D721Med (cell line): Measurements from ENCODE around the gene MYH15.

Experiments used
- DNase-seq: peaks from one replicate; pipeline ENCODE4 v3.0.0; 2011; ENCODE audit warnings: low spot score; ENCODE audit not compliant: insufficient read length
- FAIRE-seq: peaks from 2 replicates; lab custom pipeline; 2011; peaks lifted over from hg19 to GRCh38; lab: Jason Lieb, UNC
- CTCF ChIP-seq: IDR thresholded peaks from 2 replicates; pipeline ENCODE4 v1.5.1; 2012; ENCODE audit warnings: mild to moderate bottlenecking, control low read depth; ENCODE audit not compliant: insufficient read depth; ENCODE audit errors: missing control alignments

MYH15 gene

GRCh38 chr3:108548304-108548703 lies 37.9 kb upstream of the MYH15 start:
- FAIRE-seq: no peak
- no peak for DNase-seq
- TF ChIP-seq CTCF: no peak

GRCh38 chr3:108546692-108547091 lies 36.3 kb upstream of the MYH15 start:
- DNase-seq (no peak), FAIRE-seq (no peak)
- no peak for TF ChIP-seq CTCF

GRCh38 chr3:108546247-108546646 lies 35.9 kb upstream of the MYH15 start:
- DNase-seq: no peak
- no peak for TF ChIP-seq CTCF
- FAIRE-seq: peak; percentile 88

DNA sequence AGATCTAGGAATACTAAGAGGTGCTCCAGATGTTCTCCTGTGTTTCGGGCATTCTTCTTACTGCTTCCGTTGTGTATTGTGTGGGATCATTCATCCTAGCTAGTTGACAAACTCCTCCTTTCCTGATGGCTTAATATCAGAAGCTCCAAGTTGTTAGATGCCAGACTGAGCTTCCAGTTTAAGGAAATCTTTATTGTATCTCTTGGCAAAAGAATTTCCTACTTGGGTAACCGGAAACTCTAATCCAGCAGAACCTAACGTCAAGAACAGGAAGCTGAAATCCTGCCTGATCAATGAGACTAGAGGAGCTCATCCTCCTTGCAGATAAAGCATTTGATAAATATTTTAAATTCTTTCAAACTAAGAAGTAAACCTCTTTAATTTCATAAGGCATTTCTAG lies 27.7 kb upstream of the MYH15 start:
- DNase-seq: no peak
- FAIRE-seq: no peak
- no peak for TF ChIP-seq CTCF

GRCh38 chr3:108528459-108529252 lies 18.3 kb upstream of the MYH15 start:
- FAIRE-seq: no peak
- DNase-seq: no peak
- no peak for TF ChIP-seq CTCF

- peak; percentile 67 for FAIRE-seq
- no peak for TF ChIP-seq CTCF
These were observed 17.4 kb upstream of the MYH15 start for GRCh38 chr3:108527817-108528216.

GRCh38 chr3:108527109-108527508 lies 16.7 kb upstream of the MYH15 start:
- DNase-seq (no peak), FAIRE-seq (no peak)
- TF ChIP-seq CTCF: no peak

More at GRCh38 chr3:108527817-108528216, 17.4 kb upstream of the MYH15 start:
- no peak for DNase-seq
